Measurements from ENCODE around the gene TWNK.

Gene TWNK

GRCh38 chr10:101019440-101019703 lies 32.0 kb downstream of the TWNK start:
- H3K4me1 ChIP-seq, result peaks cover 0 to 7% (median 6%) of the 10 kb centered on the region in 4 donors
- H3K27ac ChIP-seq, result no peak overlapping the region
- peaks cover 0 to 54% of the 10 kb centered on the region in 2 donors for H3K27me3 ChIP-seq
- DNase-seq, result no peak
- TF ChIP-seq CTCF (IDR thresholded peaks at IDR 0.05), result no peak
- H3K4me3 ChIP-seq, result no peak overlapping the region
- no peaks in the 10 kb centered on the region for H3K9me3 ChIP-seq
- no peaks in the 10 kb centered on the region for H3K36me3 ChIP-seq
- intact Hi-C loops (cut with DNase I; ENCODE audit: low total_unique reads), result no loop called here

- H3K4me3 ChIP-seq, result no peak overlapping the region
- intact Hi-C loops (cut with DNase I; ENCODE audit: low total_unique reads), result no loop called here
- peaks cover 0 to 7% (median 6%) of the 10 kb centered on the region in 4 donors for H3K4me1 ChIP-seq
- no peaks in the 10 kb centered on the region for H3K36me3 ChIP-seq
- H3K27me3 ChIP-seq, result peaks cover 0 to 53% of the 10 kb centered on the region in 2 donors
- no peak for DNase-seq
- TF ChIP-seq CTCF (IDR thresholded peaks at IDR 0.05), result no peak
- H3K9me3 ChIP-seq, result no peaks in the 10 kb centered on the region
- H3K27ac ChIP-seq, result no peak overlapping the region
Observed at GRCh38 chr10:101020427-101021075, 33.2 kb downstream of the TWNK start.

- Histone ChIP-seq H3K4me3 (no peak overlapping the region), H3K9me3 (no peaks in the 10 kb centered on the region), H3K27me3 (peaks cover 0 to 47% of the 10 kb centered on the region in 2 donors), H3K4me1 (peaks cover 0 to 7% (median 6%) of the 10 kb centered on the region in 4 donors), H3K27ac (no peak overlapping the region), H3K36me3 (no peaks in the 10 kb centered on the region)
- intact Hi-C loops (cut with DNase I; ENCODE audit: low total_unique reads), result no loop called here
- no peak for DNase-seq
- no peak for TF ChIP-seq CTCF (IDR thresholded peaks at IDR 0.05)
Observed at GRCh38 chr10:101021239-101021638, 33.9 kb downstream of the TWNK start.

GRCh38 chr10:101021692-101022251 lies 34.4 kb downstream of the TWNK start:
- no peak for DNase-seq
- intact Hi-C loops (cut with DNase I; ENCODE audit: low total_unique reads), result no loop called here
- peaks cover 0 to 7% (median 6%) of the 10 kb centered on the region in 4 donors for H3K4me1 ChIP-seq
- no peak overlapping the region for H3K4me3 ChIP-seq
- H3K9me3 ChIP-seq, result no peaks in the 10 kb centered on the region
- TF ChIP-seq CTCF (IDR thresholded peaks at IDR 0.05), result no peak
- H3K36me3 ChIP-seq, result no peaks in the 10 kb centered on the region
- peaks cover 0 to 41% of the 10 kb centered on the region in 2 donors for H3K27me3 ChIP-seq
- no peak overlapping the region for H3K27ac ChIP-seq

- intact Hi-C loops (cut with DNase I; ENCODE audit: low total_unique reads), result no loop called here
- no peak overlapping the region for H3K27ac ChIP-seq
- H3K9me3 ChIP-seq, result no peaks in the 10 kb centered on the region
- peaks cover 0 to 32% of the 10 kb centered on the region in 2 donors for H3K27me3 ChIP-seq
- H3K36me3 ChIP-seq, result no peaks in the 10 kb centered on the region
- H3K4me1 ChIP-seq, result peaks cover 0 to 7% (median 6%) of the 10 kb centered on the region in 4 donors
- no peak for DNase-seq
- no peak overlapping the region for H3K4me3 ChIP-seq
- TF ChIP-seq CTCF (IDR thresholded peaks at IDR 0.05), result no peak
Observed at GRCh38 chr10:101022967-101023705, 35.8 kb downstream of the TWNK start.
